H9 (cell line): ENCODE measurements around the gene TRANK1. TPM values are rescaled to one million over a fixed set of nuclear protein-coding genes. Genes with fewer than 3 reads are reported as not detected.

Experiments
- DNase-seq: peaks from one replicate; pipeline ENCODE4 v3.0.0-alpha.2; 2017
- H2AFZ ChIP-seq: one replicate; pipeline ENCODE4 v1.6.1; 2013; ENCODE audit warnings: mild to moderate bottlenecking, low read length, control low read depth, moderate library complexity
- H2AK5ac ChIP-seq: 2 replicates; pipeline ENCODE4 v1.6.1; 2013; ENCODE audit warnings: low read length, control low read depth, mixed read lengths; ENCODE audit not compliant: insufficient read length
- H2BK120ac ChIP-seq: one replicate; pipeline ENCODE4 v1.6.1; 2013; ENCODE audit warnings: low read depth, mild to moderate bottlenecking, low read length, control low read depth, inconsistent platforms; ENCODE audit not compliant: poor library complexity, severe bottlenecking
- H2BK12ac ChIP-seq: 2 replicates; pipeline ENCODE4 v1.6.1; 2013; ENCODE audit warnings: low read length, control low read depth, mixed read lengths, low read depth; ENCODE audit not compliant: insufficient read length
- H2BK15ac ChIP-seq: 2 replicates; pipeline ENCODE4 v1.6.1; 2013; ENCODE audit warnings: low read depth, low read length, control low read depth
- H2BK20ac ChIP-seq: one replicate; pipeline ENCODE4 v1.6.1; 2013; ENCODE audit warnings: low read depth, mild to moderate bottlenecking, low read length, control low read depth, inconsistent platforms; ENCODE audit not compliant: poor library complexity, severe bottlenecking
- H2BK5ac ChIP-seq: 2 replicates; pipeline ENCODE4 v1.6.1; 2013; ENCODE audit warnings: low read length, control low read depth, mixed read lengths; ENCODE audit not compliant: insufficient read length
- H3K14ac ChIP-seq: 2 replicates; pipeline ENCODE4 v1.6.1; 2013; ENCODE audit warnings: low read length, control low read depth; ENCODE audit not compliant: insufficient read depth
- H3K18ac ChIP-seq: 2 replicates; pipeline ENCODE4 v1.6.1; 2013; ENCODE audit warnings: low read depth, mild to moderate bottlenecking, mixed read lengths, low read length, control low read depth; ENCODE audit not compliant: insufficient read length
- H3K23ac ChIP-seq: 2 replicates; pipeline ENCODE4 v1.6.1; 2013; ENCODE audit warnings: low read length, control low read depth, mixed read lengths, low read depth; ENCODE audit not compliant: insufficient read length
- H3K23me2 ChIP-seq: 2 replicates; pipeline ENCODE4 v1.6.1; 2013; ENCODE audit warnings: low read depth, mild to moderate bottlenecking, mixed read lengths, low read length, control low read depth; ENCODE audit not compliant: insufficient read length, poor library complexity, severe bottlenecking
- H3K27ac ChIP-seq: 2 replicates; pipeline ENCODE4 v1.5.1; 2013; ENCODE audit warnings: low read length, control low read depth, mixed read lengths, low read depth; ENCODE audit not compliant: insufficient read length
- H3K27me3 ChIP-seq: 2 replicates; pipeline ENCODE4 v1.6.1; 2013; ENCODE audit warnings: low read length, control low read depth, inconsistent platforms; ENCODE audit not compliant: insufficient read depth
- H3K4ac ChIP-seq: 2 replicates; pipeline ENCODE4 v1.6.1; 2013; ENCODE audit warnings: low read depth, mild to moderate bottlenecking, control low read depth, inconsistent platforms, low read length, moderate library complexity
- H3K4me1 ChIP-seq: 2 replicates; pipeline ENCODE4 v1.6.1; 2013; ENCODE audit warnings: low read length, control low read depth, inconsistent platforms; ENCODE audit not compliant: insufficient read depth
- H3K4me2 ChIP-seq: 2 replicates; pipeline ENCODE4 v1.6.1; 2013; ENCODE audit warnings: low read length, control low read depth, mixed read lengths; ENCODE audit not compliant: insufficient read length, insufficient read depth
- H3K56ac ChIP-seq: 2 replicates; pipeline ENCODE4 v1.6.1; 2013; ENCODE audit warnings: low read depth, mild to moderate bottlenecking, mixed read lengths, low read length, control low read depth; ENCODE audit not compliant: insufficient read length
- H3K79me1 ChIP-seq: 2 replicates; pipeline ENCODE4 v1.6.1; 2013; ENCODE audit warnings: low read depth, mild to moderate bottlenecking, moderate library complexity, low read length, control low read depth, inconsistent platforms; ENCODE audit not compliant: insufficient read depth, poor library complexity, severe bottlenecking
- H3K79me2 ChIP-seq: 2 replicates; pipeline ENCODE4 v1.6.1; 2013; ENCODE audit warnings: low read length, control low read depth, inconsistent platforms; ENCODE audit not compliant: insufficient read depth
- H3K9ac ChIP-seq: 2 replicates; pipeline ENCODE4 v1.6.1; 2013; ENCODE audit warnings: low read length, control low read depth, mixed read lengths; ENCODE audit not compliant: insufficient read length; ENCODE audit errors: extremely low read depth
- H3K9me3 ChIP-seq: one replicate; pipeline ENCODE4 v1.6.1; 2013; ENCODE audit warnings: low read depth, low read length, inconsistent platforms; ENCODE audit not compliant: control insufficient read depth
- H3T11ph ChIP-seq: one replicate; pipeline ENCODE4 v1.6.1; 2013; ENCODE audit warnings: mild to moderate bottlenecking, low read length, control low read depth, inconsistent platforms
- H4K20me1 ChIP-seq: one replicate; pipeline ENCODE4 v1.6.1; 2013; ENCODE audit not compliant: control insufficient read depth, insufficient read length, insufficient read depth
- H4K5ac ChIP-seq: 2 replicates; pipeline ENCODE4 v1.6.1; 2013; ENCODE audit warnings: low read depth, mild to moderate bottlenecking, mixed read lengths, low read length, control low read depth; ENCODE audit not compliant: insufficient read length
- H4K8ac ChIP-seq: replicated peaks from 2 replicates; pipeline ENCODE4 v1.6.1; 2013; ENCODE audit warnings: low read length, control low read depth, mixed read lengths, low read depth; ENCODE audit not compliant: insufficient read length
- H4K91ac ChIP-seq: 2 replicates; pipeline ENCODE4 v1.6.1; 2013; ENCODE audit warnings: low read depth, mild to moderate bottlenecking, moderate library complexity, mixed read lengths, low read length, control low read depth; ENCODE audit not compliant: insufficient read length
- H3K27ac Mint-ChIP-seq, 3 experiments: 2 replicates in 2 of 3; 3 replicates in 1 of 3; pipeline ENCODE4 v1.8.0; 2020 to 2021; ENCODE audit warnings: mixed read lengths in 3 of 3, mild to moderate bottlenecking in 1 of 3, moderate library complexity in 1 of 3
- H3K27me3 Mint-ChIP-seq: 2 replicates; pipeline ENCODE4 v1.8.0; 2021; ENCODE audit warnings: low read depth, mild to moderate bottlenecking, moderate library complexity, mixed read lengths
- H3K36me3 Mint-ChIP-seq, 3 experiments: 2 replicates in 2 of 3; 3 replicates in 1 of 3; pipeline ENCODE4 v1.8.0; 2020 to 2021; ENCODE audit warnings: low read depth in 3 of 3, mixed read lengths in 3 of 3; ENCODE audit not compliant: insufficient read depth in 1 of 3
- H3K4me1 Mint-ChIP-seq, 2 experiments: 2 replicates each; pipeline ENCODE4 v1.8.0; 2020; ENCODE audit warnings: mixed read lengths in 2 of 2
- H3K4me3 Mint-ChIP-seq, 2 experiments: 2 replicates in 1 of 2; 3 replicates in 1 of 2; pipeline ENCODE4 v1.8.0; 2020 to 2021; ENCODE audit warnings: mild to moderate bottlenecking in 2 of 2, mixed read lengths in 2 of 2, moderate library complexity in 1 of 2
- H3K9me3 Mint-ChIP-seq, 2 experiments: 2 replicates in 1 of 2; 3 replicates in 1 of 2; pipeline ENCODE4 v1.8.0; 2020; ENCODE audit warnings: mild to moderate bottlenecking in 2 of 2, mixed read lengths in 2 of 2, moderate library complexity in 1 of 2
- CTCF ChIP-seq: fragments of 200-600 bp; sonication (generic); conservative IDR thresholded peaks from 3 replicates; pipeline ENCODE4 v1.8.0; 2021; ENCODE audit warnings: antibody characterized with exemption, mild to moderate bottlenecking
- WGBS: extraction: QIAGEN DNeasy Blood & Tissue Kit; methylation state at CpG from one replicate; pipeline ENCODE4 v1.1.7; 2013; ENCODE audit warnings: missing lambda C conversion rate, low lambda C conversion rate, mixed read lengths; ENCODE audit not compliant: insufficient read length; ENCODE audit errors: extremely low coverage; 5-methylcytosine and 5-hydroxymethylcytosine counted together
- total RNA-seq: library from RNA; stranded (reverse); gene quantifications from 2 replicates; pipeline ENCODE4 v1.2.1, GENCODE V29; 2021

TRANK1 gene
- total RNA-seq, 1 experiment from 2014 or later, result 5.9 TPM

GRCh38 chr3:36892457-36893136 lies 52.3 kb downstream of the TRANK1 start:
- Histone ChIP-seq H3K4ac (no peak overlapping the region), H3K9me3 (no peaks in the 10 kb centered on the region), H4K20me1 (no peaks in the 10 kb centered on the region), H2BK120ac (no peak overlapping the region), H3K4me2 (no peak overlapping the region), H3K79me2 (no peaks in the 10 kb centered on the region), H3K79me1 (no peaks in the 10 kb centered on the region), H3K14ac (no peak overlapping the region), H2AK5ac (no peak overlapping the region), H3K56ac (no peak overlapping the region), H3K27me3 (no peaks in the 10 kb centered on the region), H2AFZ (no peak overlapping the region), H2BK15ac (no peak overlapping the region), H4K8ac (no peak overlapping the region), H3T11ph (no peak overlapping the region), H4K91ac (no peak overlapping the region), H3K23me2 (no peaks in the 10 kb centered on the region), H2BK12ac (no peak overlapping the region), H3K23ac (no peak overlapping the region), H3K4me1 (no peaks in the 10 kb centered on the region), H2BK5ac (no peak overlapping the region), H3K27ac (no peak overlapping the region), H2BK20ac (no peak overlapping the region), H4K5ac (no peak overlapping the region), H3K9ac (no peak overlapping the region), H3K18ac (no peak overlapping the region)
- WGBS, result no CpG with 5 or more reads among the region's 12 CpGs
- H3K27me3 Mint-ChIP-seq, result no peaks in the 10 kb centered on the region; the same call in 1 of the 2 replicates
- H3K27ac Mint-ChIP-seq, result no peak overlapping the region; a peak in 2 of 7 replicates
- 0 out of 7 replicates have a peak, but pooled peaks cover 0 to 4% (median 1%) of the 10 kb centered on the region in 3 experiments for H3K36me3 Mint-ChIP-seq
- H3K4me3 Mint-ChIP-seq, result no peak overlapping the region
- no peak for DNase-seq
- peaks cover 5 to 17% of the 10 kb centered on the region in 2 experiments for H3K4me1 Mint-ChIP-seq
- H3K9me3 Mint-ChIP-seq, result no peaks in the 10 kb centered on the region
- no peak for TF ChIP-seq CTCF
